ENCODE measurements around the gene CEL. TPM values are rescaled to one million over a fixed set of nuclear protein-coding genes. Genes with fewer than 3 reads are reported as not detected.
"Not testable (repeated sequence)": the region's sequence is repeated elsewhere in the genome, so short reads cannot be mapped to it uniquely, and the experiment has no call there.

CEL gene
- total RNA-seq, 2 experiments from 2014 or later = 0.16 to 0.39 TPM

DNA sequence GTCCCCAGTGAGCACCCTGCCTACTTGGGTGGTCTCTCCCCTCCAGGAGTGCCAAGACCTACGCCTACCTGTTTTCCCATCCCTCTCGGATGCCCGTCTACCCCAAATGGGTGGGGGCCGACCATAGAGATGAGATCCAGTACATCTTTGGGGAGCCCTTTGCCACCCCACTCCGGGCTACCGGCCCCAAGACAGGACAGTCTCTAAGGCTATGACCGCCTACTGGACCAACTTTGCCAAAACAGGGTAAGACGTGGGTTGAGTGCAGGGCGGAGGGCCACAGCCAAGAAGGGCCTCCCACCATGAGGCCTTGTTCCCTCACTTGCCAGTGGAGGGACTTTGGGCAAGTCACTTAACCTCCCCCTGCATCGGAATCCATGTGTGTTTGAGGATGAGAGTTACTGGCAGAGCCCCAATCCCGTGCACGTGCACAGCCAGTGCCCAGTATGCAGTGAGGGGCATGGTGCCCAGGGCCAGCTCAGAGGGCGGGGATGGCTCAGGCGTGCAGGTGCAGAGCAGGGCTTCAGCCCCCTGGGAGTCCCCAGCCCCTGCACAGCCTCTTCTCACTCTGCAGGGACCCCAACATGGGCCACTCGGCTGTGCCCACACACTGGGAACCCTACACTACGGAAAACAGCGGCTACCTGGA lies 24.6 kb downstream of the CEL start:
- H3K36me3 ChIP-seq (ENCODE audit: insufficient read depth, low read length); H3K27me3 ChIP-seq (ENCODE audit: control insufficient read depth in 1 of 2, insufficient read depth in 2 of 2, low read length in 2 of 2); ATAC-seq (ENCODE audit: poor library complexity); H3K27ac Mint-ChIP-seq; H3K9me3 ChIP-seq (ENCODE audit: control insufficient read depth in 1 of 2, insufficient read depth in 1 of 2, low read length in 2 of 2); H3K36me3 Mint-ChIP-seq (ENCODE audit: low read depth); H3K27me3 Mint-ChIP-seq; H3K27ac ChIP-seq (ENCODE audit: low read depth in 1 of 2, low read length in 2 of 2); DNase-seq; CTCF ChIA-PET; POLR2A ChIA-PET; H3K4me1 Mint-ChIP-seq (ENCODE audit: low read depth); H3K4me3 Mint-ChIP-seq; H3K4me3 ChIP-seq (ENCODE audit: low read length); H3K9me3 Mint-ChIP-seq; H3K4me1 ChIP-seq (ENCODE audit: insufficient read depth, low read length): not testable (repeated sequence)
- intact Hi-C loops (cut with DNase I, micrococcal nuclease) = loop anchor here in 1 of 2 experiments (2.0 kb wide), 1 partner anchor 18 kb away; no protein-coding TSS in a partner anchor

DNA sequence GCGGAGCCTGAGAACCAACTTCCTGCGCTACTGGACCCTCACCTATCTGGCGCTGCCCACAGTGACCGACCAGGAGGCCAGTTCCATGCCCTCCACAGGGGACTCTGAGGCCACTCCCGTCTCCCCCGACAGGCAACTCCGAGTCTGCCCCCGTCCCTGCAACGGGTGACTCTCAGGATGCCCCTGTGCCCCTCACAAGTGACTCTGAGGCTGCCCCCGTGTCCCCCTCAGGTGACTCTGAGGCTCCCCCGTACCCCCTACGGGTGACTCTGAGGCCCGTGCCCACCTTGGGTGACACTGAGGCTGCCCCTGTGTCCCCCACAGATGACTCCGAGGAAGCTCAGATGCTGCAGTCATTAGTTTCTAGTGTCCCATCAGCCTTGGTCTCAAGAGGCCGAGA lies 25.1 kb downstream of the CEL start:
- no peaks in the 10 kb centered on the region for H3K4me1 ChIP-seq (ENCODE audit: insufficient read depth, low read length)
- no peaks in the 10 kb centered on the region for H3K27me3 ChIP-seq (ENCODE audit: control insufficient read depth in 1 of 2, insufficient read depth in 2 of 2, low read length in 2 of 2)
- H3K27me3 Mint-ChIP-seq = no peaks in the 10 kb centered on the region
- H3K9me3 ChIP-seq (ENCODE audit: control insufficient read depth in 1 of 2, insufficient read depth in 1 of 2, low read length in 2 of 2) = no peaks in the 10 kb centered on the region
- no peak overlapping the region for H3K4me3 Mint-ChIP-seq
- no peak overlapping the region for H3K27ac Mint-ChIP-seq
- no peak overlapping the region for H3K4me3 ChIP-seq (ENCODE audit: low read length)
- H3K4me1 Mint-ChIP-seq (ENCODE audit: low read depth) = no peaks in the 10 kb centered on the region
- intact Hi-C loops (cut with DNase I, micrococcal nuclease) = loop anchor here in 1 of 2 experiments (2.0 kb wide), 1 partner anchor 18 kb away; no protein-coding TSS in a partner anchor
- no peak overlapping the region for H3K27ac ChIP-seq (ENCODE audit: low read depth in 1 of 2, low read length in 2 of 2)
- TF ChIP-seq, protein P1, sequence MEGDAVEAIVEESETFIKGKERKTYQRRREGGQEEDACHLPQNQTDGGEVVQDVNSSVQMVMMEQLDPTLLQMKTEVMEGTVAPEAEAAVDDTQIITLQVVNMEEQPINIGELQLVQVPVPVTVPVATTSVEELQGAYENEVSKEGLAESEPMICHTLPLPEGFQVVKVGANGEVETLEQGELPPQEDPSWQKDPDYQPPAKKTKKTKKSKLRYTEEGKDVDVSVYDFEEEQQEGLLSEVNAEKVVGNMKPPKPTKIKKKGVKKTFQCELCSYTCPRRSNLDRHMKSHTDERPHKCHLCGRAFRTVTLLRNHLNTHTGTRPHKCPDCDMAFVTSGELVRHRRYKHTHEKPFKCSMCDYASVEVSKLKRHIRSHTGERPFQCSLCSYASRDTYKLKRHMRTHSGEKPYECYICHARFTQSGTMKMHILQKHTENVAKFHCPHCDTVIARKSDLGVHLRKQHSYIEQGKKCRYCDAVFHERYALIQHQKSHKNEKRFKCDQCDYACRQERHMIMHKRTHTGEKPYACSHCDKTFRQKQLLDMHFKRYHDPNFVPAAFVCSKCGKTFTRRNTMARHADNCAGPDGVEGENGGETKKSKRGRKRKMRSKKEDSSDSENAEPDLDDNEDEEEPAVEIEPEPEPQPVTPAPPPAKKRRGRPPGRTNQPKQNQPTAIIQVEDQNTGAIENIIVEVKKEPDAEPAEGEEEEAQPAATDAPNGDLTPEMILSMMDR (IDR thresholded peaks at IDR 0.05) = no peak
- DNase-seq (no peak), ATAC-seq (ENCODE audit: poor library complexity) (no peak)
- H3K36me3 ChIP-seq (ENCODE audit: insufficient read depth, low read length) = no peaks in the 10 kb centered on the region
- POLR2A ChIA-PET = no interaction called here
- CTCF ChIA-PET = no interaction called here
- H3K36me3 Mint-ChIP-seq (ENCODE audit: low read depth) = no peaks in the 10 kb centered on the region
- H3K9me3 Mint-ChIP-seq = no peaks in the 10 kb centered on the region

DNA sequence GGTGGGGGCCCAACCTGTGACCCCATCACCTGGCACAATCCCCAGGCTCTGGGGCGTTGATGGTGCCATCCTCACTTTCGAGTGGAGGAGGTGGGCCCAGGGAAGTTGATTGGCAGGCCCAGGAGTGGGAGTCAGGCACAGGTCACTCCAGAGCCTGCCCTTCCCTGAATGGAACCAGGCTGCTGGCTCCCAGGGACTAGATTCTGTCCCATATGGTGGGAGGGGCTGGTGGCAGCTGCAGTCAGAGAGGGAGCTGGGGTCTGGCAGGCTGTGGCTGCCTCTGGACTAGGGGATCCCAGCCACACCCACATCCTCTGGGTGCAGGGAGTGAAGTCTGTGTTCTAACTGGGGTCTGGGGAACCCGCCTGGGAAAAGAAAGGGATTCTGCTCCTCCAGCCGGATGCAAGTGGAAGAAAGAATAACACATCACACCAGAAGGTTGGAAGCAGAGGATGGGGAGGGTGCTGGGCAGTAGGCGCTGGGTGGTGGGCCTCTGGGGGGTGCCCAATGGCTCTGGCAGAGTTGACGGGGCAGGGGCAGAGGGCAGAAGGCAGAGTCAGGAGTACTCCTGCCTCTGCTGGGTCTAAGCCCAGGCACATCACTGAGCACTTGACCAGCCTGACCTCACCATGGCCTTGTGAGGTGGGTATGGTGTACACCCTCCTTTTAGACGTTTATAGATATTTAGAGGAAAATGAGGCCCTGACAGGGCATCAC lies 25.8 kb downstream of the CEL start:
- H3K27ac Mint-ChIP-seq = no peak overlapping the region
- DNase-seq (no peak), ATAC-seq (ENCODE audit: poor library complexity) (no peak)
- H3K36me3 Mint-ChIP-seq (ENCODE audit: low read depth) = no peaks in the 10 kb centered on the region
- Histone ChIP-seq H3K9me3 (ENCODE audit: control insufficient read depth in 1 of 2, insufficient read depth in 1 of 2, low read length in 2 of 2) (no peaks in the 10 kb centered on the region), H3K36me3 (ENCODE audit: insufficient read depth, low read length) (no peaks in the 10 kb centered on the region), H3K4me3 (ENCODE audit: low read length) (no peak overlapping the region), H3K27ac (ENCODE audit: low read depth in 1 of 2, low read length in 2 of 2) (no peak overlapping the region), H3K27me3 (ENCODE audit: control insufficient read depth in 1 of 2, insufficient read depth in 2 of 2, low read length in 2 of 2) (no peaks in the 10 kb centered on the region), H3K4me1 (ENCODE audit: insufficient read depth, low read length) (no peaks in the 10 kb centered on the region)
- POLR2A ChIA-PET = no interaction called here
- H3K4me3 Mint-ChIP-seq = no peak overlapping the region
- no peaks in the 10 kb centered on the region for H3K9me3 Mint-ChIP-seq
- intact Hi-C loops (cut with DNase I, micrococcal nuclease) = loop anchor here in 1 of 2 experiments (2.0 kb wide), 1 partner anchor 19 kb away; no protein-coding TSS in a partner anchor
- TF ChIP-seq, protein P1 (IDR thresholded peaks at IDR 0.05) = no peak
- H3K4me1 Mint-ChIP-seq (ENCODE audit: low read depth) = no peaks in the 10 kb centered on the region
- no peaks in the 10 kb centered on the region for H3K27me3 Mint-ChIP-seq
- CTCF ChIA-PET = no interaction called here

All from CD4-positive, alpha-beta T cell (primary cell).